Neural progenitor cell (in vitro differentiated cells): ENCODE data around the gene EHBP1. TPM values are rescaled to one million over a fixed set of nuclear protein-coding genes. Genes with fewer than 3 reads are reported as not detected.

Source experiments
- DNase-seq: peaks from one replicate; pipeline ENCODE4 v3.0.0-alpha.2; 2016; ENCODE audit warnings: low spot score
- H2AFZ ChIP-seq: fragments of 200-600 bp; sonication (generic); replicated peaks from 2 replicates; pipeline ENCODE4 v1.6.1; 2016; ENCODE audit warnings: antibody characterized with exemption
- H3F3A ChIP-seq: fragments of 200-600 bp; sonication (generic); 2 replicates; pipeline ENCODE4 v1.6.1; 2016; ENCODE audit warnings: antibody characterized with exemption, low read depth
- H3K27ac ChIP-seq: fragments of 200-600 bp; sonication (generic); 2 replicates; pipeline ENCODE4 v1.5.1; 2016; ENCODE audit warnings: mild to moderate bottlenecking
- H3K27me3 ChIP-seq: fragments of 200-600 bp; sonication (generic); 2 replicates; pipeline ENCODE4 v1.6.1; 2016; ENCODE audit warnings: mild to moderate bottlenecking, moderate library complexity
- H3K36me3 ChIP-seq: fragments of 200-600 bp; sonication (generic); 2 replicates; pipeline ENCODE4 v1.5.1; 2016
- H3K4me1 ChIP-seq: fragments of 200-600 bp; sonication (generic); 2 replicates; pipeline ENCODE4 v1.6.1; 2016; ENCODE audit warnings: mixed run types
- H3K4me2 ChIP-seq: fragments of 200-600 bp; sonication (generic); 2 replicates; pipeline ENCODE4 v1.6.1; 2016
- H3K4me3 ChIP-seq: fragments of 200-600 bp; sonication (generic); 2 replicates; pipeline ENCODE4 v1.5.1; 2016
- H3K79me2 ChIP-seq: fragments of 200-600 bp; sonication (generic); 2 replicates; pipeline ENCODE4 v1.6.1; 2016; ENCODE audit warnings: low read depth
- H3K9ac ChIP-seq: fragments of 200-600 bp; sonication (generic); 2 replicates; pipeline ENCODE4 v1.6.1; 2016
- H3K9me3 ChIP-seq: fragments of 200-600 bp; sonication (generic); 2 replicates; pipeline ENCODE4 v1.5.1; 2016; ENCODE audit warnings: low read depth
- H4K20me1 ChIP-seq: fragments of 200-600 bp; sonication (generic); 2 replicates; pipeline ENCODE4 v1.6.1; 2016; ENCODE audit warnings: low read depth
- H3K27ac Mint-ChIP-seq: 3 replicates; pipeline ENCODE4 v1.8.0; 2021; ENCODE audit warnings: mixed read lengths
- H3K27me3 Mint-ChIP-seq: 2 replicates; pipeline ENCODE4 v1.8.0; 2022; ENCODE audit warnings: low read depth, mild to moderate bottlenecking, inconsistent platforms, moderate library complexity, mixed read lengths; ENCODE audit not compliant: insufficient read depth
- H3K36me3 Mint-ChIP-seq: 3 replicates; pipeline ENCODE4 v1.8.0; 2021; ENCODE audit warnings: mixed read lengths
- H3K4me1 Mint-ChIP-seq: 3 replicates; pipeline ENCODE4 v1.8.0; 2021; ENCODE audit warnings: mixed read lengths
- H3K4me3 Mint-ChIP-seq: 3 replicates; pipeline ENCODE4 v1.8.0; 2021; ENCODE audit warnings: mild to moderate bottlenecking, moderate library complexity, mixed read lengths
- H3K9me3 Mint-ChIP-seq: 3 replicates; pipeline ENCODE4 v1.8.0; 2020; ENCODE audit warnings: mixed read lengths
- EZH2 ChIP-seq: fragments of 200-600 bp; sonication (generic); IDR thresholded peaks from 2 replicates; pipeline ENCODE4 v1.6.1; 2017; ENCODE audit warnings: antibody characterized with exemption, mild to moderate bottlenecking, moderate library complexity
- EZH2phosphoT487 ChIP-seq: fragments of 200-600 bp; sonication (generic); IDR thresholded peaks from 2 replicates; pipeline ENCODE4 v1.6.1; 2017; ENCODE audit warnings: antibody characterized with exemption
- total RNA-seq: library from RNA; depleted of rRNA; stranded (reverse); fragments of >200 nt; gene quantifications from 2 replicates; pipeline ENCODE4 v1.2.3, GENCODE V29; 2015; ENCODE audit warnings: low replicate concordance
- TF ChIP-seq, protein P1 (sequence below): fragments of 200-600 bp; sonication (generic); IDR thresholded peaks from 2 replicates; pipeline ENCODE4 v1.5.1; 2017; ENCODE audit warnings: antibody characterized with exemption, mild to moderate bottlenecking

EHBP1 gene
- total RNA-seq, 1 donor from 2014 or later, result 65.8 TPM

DNA sequence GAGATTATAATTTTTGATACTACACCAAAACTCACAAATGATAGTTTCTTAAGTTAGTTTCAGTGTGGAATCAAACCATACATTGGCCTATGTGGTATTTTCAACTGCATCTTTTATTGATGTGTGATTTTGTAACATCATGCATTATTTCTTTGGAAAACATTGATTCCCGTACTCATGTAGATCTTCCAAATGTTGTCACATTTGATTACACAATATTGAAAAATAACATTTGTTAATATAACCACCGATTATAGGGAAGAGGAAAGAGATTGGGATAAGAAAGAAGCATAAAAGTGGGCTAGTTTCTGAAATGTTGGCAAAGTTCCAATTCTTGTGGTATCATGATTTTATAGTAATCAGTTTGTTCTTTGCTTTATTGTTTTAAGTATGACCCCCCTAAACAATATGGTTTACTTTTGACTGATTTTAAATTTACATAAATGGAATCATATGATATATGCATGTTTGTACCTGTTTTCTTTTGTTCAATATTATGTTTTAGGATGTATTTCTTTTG lies 227.9 kb downstream of the EHBP1 start:
- H3K9me3 Mint-ChIP-seq, result no peaks in the 10 kb centered on the region
- H3K27me3 Mint-ChIP-seq, result no peaks in the 10 kb centered on the region
- Histone ChIP-seq H3K79me2 (no peaks in the 10 kb centered on the region), H3K4me2 (no peak overlapping the region), H3K9ac (no peak overlapping the region), H3K4me1 (no peaks in the 10 kb centered on the region), H3K4me3 (no peak overlapping the region), H3F3A (no peaks in the 10 kb centered on the region), H3K27me3 (no peaks in the 10 kb centered on the region), H3K9me3 (no peaks in the 10 kb centered on the region), H2AFZ (no peak overlapping the region), H3K36me3 (no peaks in the 10 kb centered on the region), H4K20me1 (no peaks in the 10 kb centered on the region), H3K27ac (no peak overlapping the region)
- H3K36me3 Mint-ChIP-seq, result no peaks in the 10 kb centered on the region
- H3K4me3 Mint-ChIP-seq, result no peak overlapping the region
- no peaks in the 10 kb centered on the region for H3K4me1 Mint-ChIP-seq
- DNase-seq, result no peak
- no peak overlapping the region for H3K27ac Mint-ChIP-seq
- TF ChIP-seq, protein P1, sequence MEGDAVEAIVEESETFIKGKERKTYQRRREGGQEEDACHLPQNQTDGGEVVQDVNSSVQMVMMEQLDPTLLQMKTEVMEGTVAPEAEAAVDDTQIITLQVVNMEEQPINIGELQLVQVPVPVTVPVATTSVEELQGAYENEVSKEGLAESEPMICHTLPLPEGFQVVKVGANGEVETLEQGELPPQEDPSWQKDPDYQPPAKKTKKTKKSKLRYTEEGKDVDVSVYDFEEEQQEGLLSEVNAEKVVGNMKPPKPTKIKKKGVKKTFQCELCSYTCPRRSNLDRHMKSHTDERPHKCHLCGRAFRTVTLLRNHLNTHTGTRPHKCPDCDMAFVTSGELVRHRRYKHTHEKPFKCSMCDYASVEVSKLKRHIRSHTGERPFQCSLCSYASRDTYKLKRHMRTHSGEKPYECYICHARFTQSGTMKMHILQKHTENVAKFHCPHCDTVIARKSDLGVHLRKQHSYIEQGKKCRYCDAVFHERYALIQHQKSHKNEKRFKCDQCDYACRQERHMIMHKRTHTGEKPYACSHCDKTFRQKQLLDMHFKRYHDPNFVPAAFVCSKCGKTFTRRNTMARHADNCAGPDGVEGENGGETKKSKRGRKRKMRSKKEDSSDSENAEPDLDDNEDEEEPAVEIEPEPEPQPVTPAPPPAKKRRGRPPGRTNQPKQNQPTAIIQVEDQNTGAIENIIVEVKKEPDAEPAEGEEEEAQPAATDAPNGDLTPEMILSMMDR, result no peak
- TF ChIP-seq EZH2, result no peak
- no peak for TF ChIP-seq EZH2phosphoT487

DNA sequence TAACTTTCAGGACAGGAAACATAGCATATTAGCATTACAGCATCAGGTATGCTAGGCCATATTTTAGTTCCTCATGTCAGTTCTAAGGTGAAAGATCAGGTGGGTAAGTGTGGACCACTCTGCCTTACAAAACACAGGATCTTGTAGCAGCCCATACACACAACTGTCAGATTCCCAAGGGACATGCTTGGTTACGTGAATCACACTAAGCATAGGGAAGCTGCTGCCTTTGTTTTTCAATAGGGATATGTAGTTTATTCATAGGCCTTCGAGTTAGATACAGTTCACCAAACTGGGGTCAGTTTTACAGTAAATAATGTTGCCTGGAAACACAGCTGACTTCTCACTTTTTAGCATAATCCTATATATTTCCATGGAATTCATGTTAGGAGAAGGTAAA lies 229.0 kb downstream of the EHBP1 start:
- Histone ChIP-seq H3K9me3 (no peaks in the 10 kb centered on the region), H3K27me3 (no peaks in the 10 kb centered on the region), H3K4me3 (no peak overlapping the region), H3F3A (no peaks in the 10 kb centered on the region), H3K79me2 (no peaks in the 10 kb centered on the region), H3K36me3 (no peaks in the 10 kb centered on the region), H4K20me1 (no peaks in the 10 kb centered on the region), H2AFZ (no peak overlapping the region), H3K27ac (no peak overlapping the region), H3K4me1 (no peaks in the 10 kb centered on the region), H3K9ac (no peak overlapping the region), H3K4me2 (no peak overlapping the region)
- no peak for DNase-seq
- H3K4me3 Mint-ChIP-seq, result no peak overlapping the region
- TF ChIP-seq, protein P1, result no peak
- TF ChIP-seq EZH2phosphoT487, result no peak
- TF ChIP-seq EZH2, result no peak
- H3K27me3 Mint-ChIP-seq, result no peaks in the 10 kb centered on the region
- no peaks in the 10 kb centered on the region for H3K36me3 Mint-ChIP-seq
- no peaks in the 10 kb centered on the region for H3K9me3 Mint-ChIP-seq
- H3K27ac Mint-ChIP-seq, result no peak overlapping the region
- H3K4me1 Mint-ChIP-seq, result no peaks in the 10 kb centered on the region

DNA sequence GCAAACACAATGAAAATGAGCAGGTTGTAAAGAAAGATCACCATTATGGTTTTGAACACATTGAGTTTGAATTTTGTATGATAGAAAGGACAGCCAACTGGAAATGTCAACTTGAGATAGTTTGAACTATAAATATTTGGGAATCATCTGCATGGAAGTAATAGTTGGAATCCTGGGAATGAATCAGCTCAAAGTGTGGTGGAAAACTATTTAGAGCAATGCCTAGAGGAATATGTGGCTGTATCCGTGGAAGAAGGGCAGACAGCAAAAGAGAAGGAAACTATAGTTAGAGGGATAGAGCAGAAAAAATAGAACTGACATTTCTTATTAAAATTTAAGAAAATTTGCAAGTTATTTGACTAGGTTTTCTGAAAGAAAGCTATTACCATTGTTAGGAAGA lies 232.6 kb downstream of the EHBP1 start:
- H3K4me1 Mint-ChIP-seq, result peaks cover 10% of the 10 kb centered on the region
- Histone ChIP-seq H3K9ac (no peak overlapping the region), H2AFZ (no peak overlapping the region), H3K36me3 (no peaks in the 10 kb centered on the region), H3K79me2 (no peaks in the 10 kb centered on the region), H3K9me3 (no peaks in the 10 kb centered on the region), H3K27me3 (no peaks in the 10 kb centered on the region), H3K4me2 (no peak overlapping the region), H3K4me1 (no peaks in the 10 kb centered on the region), H4K20me1 (no peaks in the 10 kb centered on the region), H3F3A (no peaks in the 10 kb centered on the region), H3K4me3 (no peak overlapping the region), H3K27ac (no peak overlapping the region)
- no peaks in the 10 kb centered on the region for H3K27me3 Mint-ChIP-seq
- TF ChIP-seq EZH2 (no peak), EZH2phosphoT487 (no peak)
- TF ChIP-seq, protein P1, result no peak
- no peaks in the 10 kb centered on the region for H3K36me3 Mint-ChIP-seq
- H3K4me3 Mint-ChIP-seq, result no peak overlapping the region
- no peak for DNase-seq
- H3K9me3 Mint-ChIP-seq, result no peaks in the 10 kb centered on the region
- H3K27ac Mint-ChIP-seq, result no peak overlapping the region
